ENCODE results near the gene UQCRC2. TPM values are rescaled to one million over a fixed set of nuclear protein-coding genes. Genes with fewer than 3 reads are reported as not detected.

UQCRC2 gene
- total RNA-seq, 1 experiment from 2014 or later, result 249 TPM

GRCh38 chr16:22003195-22003594, 50.0 kb downstream of the UQCRC2 start (continued):
- no peak for TF ChIP-seq CTCF (IDR thresholded peaks at IDR 0.05 in 2 of 3, conservative IDR thresholded peaks at IDR 0.05 in 1 of 3; ENCODE audit: borderline replicate concordance in 1 of 3, insufficient read depth in 1 of 3, low read depth in 2 of 3, low read length in 2 of 3)
- no peak for TF ChIP-seq YY1 (IDR thresholded peaks at IDR 0.05; ENCODE audit: extremely low read depth, insufficient replicate concordance, low read depth, low read length)
- TF ChIP-seq SP1 (IDR thresholded peaks at IDR 0.05; ENCODE audit: low read depth), result no peak
- TF ChIP-seq SIN3A (IDR thresholded peaks at IDR 0.05; ENCODE audit: low read depth), result no peak
- no peak for TF ChIP-seq RAD21 (IDR thresholded peaks at IDR 0.05; ENCODE audit: low read depth)
- TF ChIP-seq JUND (IDR thresholded peaks at IDR 0.05), result no peak

GRCh38 chr16:22004341-22004740, 51.2 kb downstream of the UQCRC2 start:
- no TSS peak for BruUV-seq (replicated peaks)
- ChIA-PET POLR2A (no interaction called here), RAD21 (ENCODE audit: low non-redundant PET in 1 of 2, low total read pairs in 2 of 2, uncharacterized antibody in 2 of 2, unreplicated experiment in 2 of 2) (interaction anchor here in 1 of 2 experiments (0.5 kb wide), 1 partner anchor 95 kb away, joined by 3 read pairs; no protein-coding TSS in a partner anchor), CTCF (interaction anchor here (1.6 kb wide), 1 partner anchor 73 kb away, joined by 11 read pairs; no protein-coding TSS in a partner anchor)
- Histone ChIP-seq H2AFZ (ENCODE audit: low read depth, low read length, poor library complexity, severe bottlenecking) (no peak overlapping the region), H3K4me2 (ENCODE audit: low read length) (no peak overlapping the region), H3K36me3 (ENCODE audit: control insufficient read depth in 1 of 2, insufficient read depth in 2 of 2, low read length in 2 of 2) (no peaks in the 10 kb centered on the region), H3K4me1 (ENCODE audit: control insufficient read depth in 1 of 2, insufficient read depth in 2 of 2, low read length in 2 of 2) (peaks cover 24 to 39% of the 10 kb centered on the region in 2 experiments), H3K9me2 (ENCODE audit: insufficient read depth) (no peaks in the 10 kb centered on the region), H3K27me3 (ENCODE audit: insufficient read depth, low read length) (no peaks in the 10 kb centered on the region), H3K9me3 (ENCODE audit: control insufficient read depth in 1 of 2, insufficient read depth in 1 of 2, low read depth in 1 of 2, low read length in 2 of 2) (no peaks in the 10 kb centered on the region), H4K20me1 (ENCODE audit: insufficient read depth) (no peaks in the 10 kb centered on the region), H3K27ac (ENCODE audit: low read depth, low read length) (no peak overlapping the region), H3K9ac (ENCODE audit: low read length) (no peak overlapping the region), H3K79me2 (ENCODE audit: insufficient read depth, low read length) (peaks cover 21% of the 10 kb centered on the region), H3K4me3 (replicated peaks in 1 of 2; ENCODE audit: low read depth in 1 of 2, low read length in 2 of 2) (no peak overlapping the region)
- intact Hi-C loops (cut with micrococcal nuclease), result loop anchor here (10.0 kb wide), 1 partner anchor 290 kb away; the partner anchor contains the start of gene POLR3E
- DNase-seq (ENCODE audit: low read depth, low spot score) (no peak), ATAC-seq (no peak)
- no peak for TF ChIP-seq EZH2phosphoT487 (IDR thresholded peaks at IDR 0.05; ENCODE audit: borderline replicate concordance)
- TF ChIP-seq CEBPB (IDR thresholded peaks at IDR 0.05; ENCODE audit: low read depth), result no peak
- TF ChIP-seq ZFX (IDR thresholded peaks at IDR 0.05), result no peak
- TF ChIP-seq POLR2AphosphoS5 (IDR thresholded peaks at IDR 0.05; ENCODE audit: low read depth, low read length), result no peak
- TF ChIP-seq CBX3 (IDR thresholded peaks at IDR 0.05; ENCODE audit: low read depth), result no peak
- no peak for TF ChIP-seq MAX (IDR thresholded peaks at IDR 0.05)
- no peak for TF ChIP-seq POLR2A (IDR thresholded peaks at IDR 0.05; ENCODE audit: borderline replicate concordance, extremely low read depth, insufficient read depth, insufficient read length)
- TF ChIP-seq EGR1 (IDR thresholded peaks at IDR 0.05; ENCODE audit: low read depth), result no peak
- TF ChIP-seq ZBTB33 (IDR thresholded peaks at IDR 0.05; ENCODE audit: extremely low read depth, insufficient replicate concordance, low read length), result no peak
- no peak for TF ChIP-seq REST (IDR thresholded peaks at IDR 0.05; ENCODE audit: low read depth)
